Fibroblast of skin of left quadriceps (primary cell): ENCODE results near the gene FOSB.
"Not testable (repeated sequence)": the region's sequence is repeated elsewhere in the genome, so short reads cannot be mapped to it uniquely, and the experiment has no call there.

Experiments used
- DNase-seq, 2 experiments: peaks; one replicate each; pipeline ENCODE4 v3.0.0-alpha.2; 2013; ENCODE audit warnings: low read depth in 2 of 2

FOSB gene

DNA sequence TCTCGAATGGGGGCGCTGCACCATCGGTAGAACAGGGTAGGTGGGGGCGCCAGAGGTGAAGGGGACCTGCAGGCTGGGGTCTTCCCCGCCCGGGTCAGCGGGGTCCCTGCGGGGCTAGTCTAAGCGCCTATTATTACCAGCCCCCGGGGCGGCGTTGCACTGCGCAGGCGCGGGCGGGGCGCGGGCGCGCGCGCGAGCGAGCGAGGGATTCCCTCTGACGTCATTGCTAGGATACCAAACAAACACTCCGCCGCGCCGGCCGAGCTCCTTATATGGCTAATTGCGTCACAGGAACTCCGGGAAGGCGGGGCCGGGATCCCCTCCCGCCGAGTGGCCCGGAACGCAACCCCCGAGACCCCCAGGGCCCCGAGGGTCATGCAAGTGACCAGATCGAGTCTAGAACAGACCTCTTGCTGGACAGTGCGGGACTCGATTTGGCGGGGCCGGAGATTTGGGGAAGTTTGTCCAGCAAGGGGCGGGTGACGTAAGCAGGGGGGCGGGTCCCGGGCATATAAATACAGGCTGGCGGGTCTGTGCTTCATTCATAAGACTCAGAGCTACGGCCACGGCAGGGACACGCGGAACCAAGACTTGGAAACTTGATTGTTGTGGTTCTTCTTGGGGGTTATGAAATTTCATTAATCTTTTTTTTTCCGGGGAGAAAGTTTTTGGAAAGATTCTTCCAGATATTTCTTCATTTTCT, at the start of gene FOSB:
Gene FOSB, plus strand, starts transcription at position 541 of the 703 bp plus-strand sequence. CDS start 591 bp downstream, outside the sequence.
- peak; percentile 90 to 91 for DNase-seq

DNA sequence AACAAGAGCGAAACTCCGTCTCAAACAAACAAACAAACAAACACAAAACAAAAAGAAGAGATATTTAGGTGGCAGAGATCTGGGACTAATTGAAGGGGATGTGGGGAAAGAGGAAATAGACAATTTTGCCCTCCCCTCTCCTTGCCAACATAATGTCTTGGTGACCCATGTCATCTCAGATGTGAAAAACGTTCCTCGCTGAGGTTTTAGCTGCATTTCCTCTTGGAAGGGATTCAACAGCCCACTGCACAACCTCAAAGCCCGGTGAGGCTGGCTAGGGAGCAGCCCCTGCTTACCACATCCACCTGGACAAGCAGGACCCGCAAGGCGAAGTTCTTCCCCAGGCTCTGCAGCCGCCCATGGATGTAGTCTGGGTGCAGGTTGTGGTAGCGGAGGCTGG, 49.0 kb upstream of the FOSB start:
- no peak for DNase-seq

DNA sequence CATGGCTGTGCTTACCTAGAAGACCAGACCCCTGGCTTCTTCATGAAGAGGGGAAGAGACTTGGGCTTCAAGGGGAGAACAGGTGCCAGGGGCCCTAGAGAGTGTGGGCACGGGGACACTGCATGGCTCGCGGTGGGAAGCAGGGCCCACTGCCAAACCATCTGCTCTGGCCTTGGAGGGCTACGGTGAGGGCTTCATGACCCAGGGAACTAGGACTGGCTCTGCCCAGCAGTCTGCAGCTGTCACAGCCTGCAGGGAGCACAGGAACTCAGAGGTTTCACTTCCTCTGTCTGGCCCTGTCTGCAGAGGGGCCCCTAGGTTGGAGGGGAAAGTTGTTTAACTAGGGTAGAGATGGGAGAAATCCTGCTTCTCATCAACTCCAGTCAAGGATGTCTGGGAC, 48.4 kb upstream of the FOSB start:
- DNase-seq, result no peak

DNA sequence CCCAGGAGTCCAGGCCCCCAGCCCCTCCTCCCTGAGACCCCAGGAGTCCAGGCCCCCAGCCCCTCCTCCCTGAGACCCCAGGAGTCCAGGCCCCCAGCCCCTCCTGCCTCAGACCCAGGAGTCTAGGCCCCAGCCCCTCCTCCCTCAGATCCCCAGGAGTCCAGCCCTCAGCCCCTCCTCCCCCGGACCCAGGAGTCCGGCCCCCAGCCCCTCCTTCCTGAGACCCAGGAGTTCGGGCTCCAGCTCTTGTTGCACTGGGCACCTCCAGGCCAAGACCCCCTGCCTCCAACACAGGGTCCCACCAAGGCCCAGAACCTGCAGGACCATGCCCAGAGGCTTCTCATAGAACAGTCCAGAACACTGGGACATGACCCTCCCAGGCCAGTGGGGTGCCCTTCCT, 47.9 kb upstream of the FOSB start:
- no peak for DNase-seq

DNA sequence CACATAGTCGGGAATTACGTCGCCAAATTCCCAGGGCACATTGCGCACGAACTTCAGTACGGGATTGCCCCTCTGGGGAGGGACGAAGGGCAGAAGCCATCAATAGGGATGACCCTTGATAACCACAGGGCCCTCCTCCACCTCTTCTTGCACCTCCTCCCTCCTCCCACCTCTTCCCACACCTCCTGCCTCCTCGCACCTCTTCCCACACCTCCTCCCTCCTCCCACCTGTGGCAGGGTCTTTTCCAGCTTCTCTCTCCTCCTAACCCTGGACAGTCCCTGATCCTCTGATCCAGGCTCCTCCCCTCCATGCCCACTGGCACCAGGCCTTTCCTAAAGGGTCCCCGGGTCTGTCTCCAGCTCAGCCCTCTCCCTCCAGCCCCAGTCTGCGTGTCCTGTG, 47.4 kb upstream of the FOSB start:
- no peak for DNase-seq

DNA sequence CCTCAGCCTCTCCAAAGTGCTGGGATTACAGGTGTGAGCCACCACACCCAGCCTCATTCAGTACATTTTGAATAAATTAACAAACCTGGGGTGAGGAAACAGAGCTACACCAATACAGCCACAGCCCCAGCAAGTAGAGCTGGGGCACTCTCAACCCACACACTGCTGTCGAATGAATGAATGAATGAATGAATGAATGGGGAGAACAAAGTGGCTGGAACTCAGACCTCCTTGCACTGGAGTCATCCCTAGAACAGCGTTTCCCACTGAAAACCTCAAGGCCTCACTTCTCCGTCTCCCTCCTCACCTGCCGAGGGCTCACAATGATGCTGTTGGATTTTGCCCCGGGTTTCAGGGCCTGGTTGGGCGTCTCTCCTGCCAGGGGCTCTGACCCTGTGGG, 46.9 kb upstream of the FOSB start:
- no peak for DNase-seq

DNA sequence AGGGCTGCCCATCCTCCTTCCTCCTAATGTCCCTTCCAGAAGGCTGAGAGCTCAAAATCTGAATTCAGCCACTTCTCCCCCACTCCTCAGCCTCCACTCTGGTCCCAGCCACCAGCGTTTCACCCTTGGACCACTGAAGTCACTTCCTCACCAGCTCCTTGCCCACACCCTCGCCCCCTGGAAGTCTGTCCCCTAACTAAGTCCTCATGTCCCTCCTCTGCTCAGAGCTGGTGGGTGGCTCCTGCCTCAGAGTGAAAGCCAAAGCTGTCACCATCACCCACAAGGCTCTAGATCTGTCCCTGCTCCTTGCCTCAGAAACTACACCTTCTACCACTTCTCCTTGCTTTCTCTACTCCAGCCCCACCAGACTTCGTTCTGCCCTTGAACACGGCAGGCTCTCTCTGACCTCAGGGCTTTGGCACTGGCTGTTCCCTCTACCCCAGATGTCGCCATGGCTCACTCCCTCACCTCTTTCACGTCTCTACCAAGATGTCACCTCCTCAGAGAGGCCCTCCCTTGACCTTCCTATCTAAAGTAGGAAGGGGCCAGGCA, 45.8 kb upstream of the FOSB start:
- no peak for DNase-seq

DNA sequence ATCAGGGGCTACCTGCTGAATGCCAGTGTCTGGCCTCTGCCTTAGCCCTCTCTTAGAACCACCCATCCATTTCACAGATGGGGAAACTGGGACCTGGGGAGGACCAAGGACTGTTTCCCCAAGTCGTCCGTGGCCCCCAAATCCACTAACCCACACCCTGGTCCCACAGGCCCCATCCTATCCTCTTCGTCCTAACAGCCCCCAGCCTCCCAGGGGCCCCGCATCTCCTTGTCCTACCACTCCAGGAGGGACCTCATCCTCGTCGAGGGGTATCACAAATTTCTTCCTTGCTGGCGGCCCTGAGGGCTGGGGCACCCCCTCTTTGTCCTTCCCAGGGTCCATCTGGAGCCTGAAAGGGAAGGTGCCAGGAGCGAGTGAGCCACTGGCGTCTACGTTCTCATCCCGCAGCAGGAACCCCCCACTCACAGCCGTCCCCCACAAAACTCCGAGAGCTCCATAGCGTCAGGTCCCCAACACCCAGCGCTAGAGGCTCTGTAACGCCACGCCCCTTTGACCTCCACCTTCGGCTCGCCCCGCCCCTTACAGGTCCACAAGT, 44.7 kb upstream of the FOSB start:
- no peak for DNase-seq

DNA sequence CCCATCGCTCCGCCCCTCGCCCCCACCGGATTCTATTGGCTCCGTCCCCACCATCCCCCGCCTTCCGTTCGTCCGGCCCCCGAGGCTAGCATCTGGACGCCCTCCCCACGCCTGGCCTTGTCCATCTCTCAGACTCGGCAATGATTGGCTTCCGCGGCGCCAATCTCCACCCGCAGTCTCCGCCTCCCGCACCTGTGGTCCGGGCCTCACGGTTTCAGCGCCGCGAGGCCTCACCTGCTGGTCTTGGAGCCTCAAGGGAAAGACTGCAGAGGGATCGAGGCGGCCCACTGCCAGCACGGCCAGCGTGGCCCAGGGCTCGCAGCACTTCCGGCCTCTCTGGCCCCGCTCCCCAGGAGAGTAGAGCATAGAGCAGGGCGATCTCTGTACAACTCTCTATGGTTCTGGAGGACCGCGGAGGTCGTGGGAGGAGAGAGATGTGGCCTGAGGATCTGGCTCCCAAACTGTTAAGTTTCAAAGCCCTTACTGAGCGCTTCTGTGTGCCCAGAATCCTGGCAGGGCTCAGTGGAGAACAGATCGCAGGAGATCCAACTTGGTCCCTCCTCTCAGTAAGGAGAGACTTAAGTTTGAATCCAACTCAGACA, 44.1 kb upstream of the FOSB start, which contains the start of gene ERCC1:
Gene ERCC1, minus strand, starts transcription at position 329 of the 602 bp plus-strand sequence. CDS start 543 bp downstream, outside the sequence.
- DNase-seq, result peak; percentile 83 to 85

DNA sequence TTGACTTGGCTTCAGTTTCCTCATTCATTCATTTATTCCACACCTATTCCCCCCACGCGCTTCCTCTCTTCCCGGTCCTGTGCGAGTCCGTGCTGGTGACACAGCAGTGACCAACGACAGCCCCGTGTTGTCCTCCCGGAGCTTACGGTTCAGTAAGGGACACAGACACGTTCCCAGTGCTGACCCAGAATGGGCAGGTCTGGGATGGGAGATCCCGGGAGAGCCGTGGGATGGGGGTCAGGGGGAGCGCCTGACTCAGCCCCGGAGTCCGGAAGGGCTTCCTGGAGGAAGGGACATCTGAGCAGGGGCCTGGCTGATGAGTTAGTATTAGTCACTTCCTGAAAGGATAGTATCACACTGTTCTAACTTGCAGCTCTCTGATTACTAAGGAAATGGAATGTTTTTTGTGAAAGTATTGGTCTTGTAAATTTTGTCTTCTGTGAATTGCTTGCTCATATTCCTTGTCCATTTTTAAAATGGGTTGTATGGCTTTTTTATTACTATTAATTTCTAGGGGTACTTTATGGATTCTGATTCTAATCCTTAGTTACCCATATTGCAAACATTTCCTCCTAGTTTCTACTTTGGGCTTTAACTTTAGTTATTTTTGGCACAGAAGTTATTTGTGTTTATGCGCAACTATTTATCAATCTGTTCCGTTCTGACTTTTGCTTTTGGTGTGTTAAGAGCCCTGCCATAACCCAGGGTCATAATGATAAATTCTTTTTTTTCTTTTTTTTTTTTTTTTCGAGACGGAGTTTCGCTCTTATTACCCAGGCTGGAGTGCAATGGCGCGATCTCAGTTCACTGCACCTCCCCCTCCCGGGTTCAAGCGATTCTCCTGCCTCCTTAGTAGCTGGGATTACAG, 43.4 kb upstream of the FOSB start:
- peak in 1 of 2 experiments; percentile 77 for DNase-seq

DNA sequence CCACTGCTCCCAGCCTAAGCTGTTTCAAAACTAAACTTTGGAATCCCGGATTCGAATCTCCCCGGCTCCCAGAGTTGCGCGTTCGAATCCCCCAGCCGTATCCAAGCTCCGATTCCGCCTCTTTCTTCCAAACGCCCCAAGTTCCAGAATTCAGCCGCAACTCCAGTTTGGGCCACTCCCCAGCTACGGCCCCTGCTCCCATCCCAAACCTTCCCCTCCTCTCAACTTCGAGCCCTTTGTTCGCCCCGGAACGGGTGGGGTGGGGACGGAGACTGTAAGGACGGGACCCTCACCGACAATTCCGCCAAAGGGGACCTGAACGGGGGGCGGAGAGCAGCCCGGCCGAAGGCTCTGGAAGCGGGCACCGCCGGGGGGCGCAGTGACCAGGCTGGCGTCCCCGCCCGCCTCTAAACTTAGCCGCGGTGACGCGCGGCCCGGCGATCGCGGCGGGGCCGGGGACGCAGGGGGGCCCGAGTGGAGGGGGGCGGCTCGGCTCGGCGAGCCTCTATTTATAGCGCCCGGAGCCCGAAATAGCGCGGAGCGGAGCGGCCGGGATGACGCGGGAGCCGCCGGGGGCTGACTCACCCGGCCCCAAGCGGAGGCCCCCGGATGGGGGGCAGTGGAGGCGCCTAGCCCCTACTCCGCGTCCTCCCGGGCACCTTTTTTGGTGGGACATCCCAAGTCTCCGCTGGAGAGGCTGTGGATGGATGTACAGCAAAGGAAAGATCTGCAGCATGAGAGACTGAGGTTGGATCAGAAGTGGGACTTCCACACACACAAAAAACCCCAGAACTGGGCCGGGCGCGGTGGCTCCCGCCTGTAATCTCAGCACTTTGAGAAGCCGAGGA, 39.2 kb upstream of the FOSB start:
- DNase-seq, result no peak

DNA sequence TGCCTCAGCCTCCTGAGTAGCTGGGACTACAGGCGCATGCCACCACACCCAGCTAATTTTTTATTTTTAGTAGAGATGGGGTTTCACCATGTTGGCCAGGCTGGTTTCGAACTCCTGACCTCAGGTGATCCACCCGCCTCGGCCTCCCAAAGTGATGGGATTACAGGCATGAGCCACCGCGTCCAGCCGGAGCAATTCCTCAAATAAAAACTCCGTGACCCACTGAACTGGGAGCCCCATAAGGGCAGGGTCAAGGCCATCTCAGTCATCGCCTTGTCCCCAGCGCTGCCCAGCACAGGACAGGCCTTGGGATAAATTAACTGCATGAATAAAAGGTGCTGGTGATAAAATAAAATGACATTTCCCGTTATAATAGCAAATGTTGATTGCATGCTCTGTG, 37.9 kb upstream of the FOSB start:
- not testable (repeated sequence) for DNase-seq

DNA sequence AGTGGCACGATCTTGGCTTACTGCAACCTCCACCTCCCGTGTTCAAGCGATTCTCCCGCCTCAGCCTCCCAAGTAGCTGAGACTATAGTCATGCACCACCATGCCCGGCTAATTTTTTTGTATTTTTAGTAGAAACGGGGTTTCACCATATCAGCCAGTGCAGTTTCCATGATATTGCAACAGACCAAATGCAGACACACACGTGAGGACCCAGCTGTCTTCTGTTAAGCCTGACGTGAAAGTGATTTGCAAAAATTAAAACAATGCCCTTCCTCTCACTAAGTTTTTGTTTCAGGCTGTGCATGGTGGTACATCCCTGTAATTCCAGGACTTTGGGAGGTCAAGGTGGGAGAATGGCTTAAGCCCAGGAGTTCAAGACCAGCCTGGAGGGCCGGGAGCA, 36.8 kb upstream of the FOSB start:
- peak in 1 of 2 experiments; percentile 54 for DNase-seq

DNA sequence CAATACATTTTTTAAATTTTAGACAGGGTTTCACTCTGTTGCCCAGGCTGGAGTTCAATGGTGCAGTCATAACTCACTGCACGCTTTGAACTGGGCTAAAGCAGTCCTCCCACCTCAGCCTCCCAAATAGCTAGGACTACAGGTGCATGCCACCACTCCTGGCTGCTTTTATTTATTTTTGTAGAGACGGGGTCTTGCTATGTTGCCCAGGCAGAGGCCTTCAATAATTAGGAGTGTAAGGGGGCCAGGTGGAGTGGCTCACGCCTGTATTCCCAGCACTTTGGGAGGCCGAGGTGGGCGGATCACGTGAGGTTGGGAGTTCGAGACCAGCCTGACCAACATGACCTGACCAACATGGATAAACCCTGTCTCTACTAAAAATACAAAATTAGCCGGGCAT, 35.3 kb upstream of the FOSB start:
- not testable (repeated sequence) for DNase-seq

DNA sequence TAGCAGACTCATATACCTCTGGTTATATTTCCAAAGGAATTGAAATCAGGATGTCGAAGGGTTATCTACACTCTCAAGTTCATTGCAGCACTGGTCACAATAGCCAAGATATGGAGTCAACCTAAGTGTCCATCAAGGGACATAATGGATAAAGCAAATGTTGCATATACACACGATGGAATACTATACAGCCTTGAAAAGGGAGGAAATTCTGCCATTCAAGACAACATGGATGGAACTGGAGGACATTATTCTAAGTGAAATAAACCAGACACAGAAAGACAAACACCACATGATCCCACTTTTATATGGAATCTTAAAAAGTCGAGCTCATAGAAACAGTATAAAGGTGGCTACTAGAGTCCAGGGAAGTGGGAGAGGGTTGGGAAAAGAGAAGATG, 30.5 kb upstream of the FOSB start:
- DNase-seq, result no peak

DNA sequence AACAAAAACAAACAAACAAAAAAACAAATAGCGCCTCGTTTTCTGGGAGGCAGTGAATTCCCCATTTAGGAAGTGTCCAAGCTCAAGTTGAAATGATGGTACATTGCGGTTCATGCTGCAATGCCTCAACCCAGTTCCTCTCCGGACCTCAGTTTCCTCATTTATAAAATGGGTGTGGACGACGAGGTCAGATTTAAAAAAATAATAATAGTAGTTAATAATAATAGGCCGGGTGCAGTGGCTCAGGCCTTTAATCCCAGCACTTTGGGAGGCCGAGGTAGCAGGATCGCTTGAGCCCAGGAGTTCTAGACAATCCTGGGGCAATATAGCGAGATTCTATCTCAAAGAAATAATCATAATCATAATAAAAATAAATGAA, 28.6 kb upstream of the FOSB start:
- DNase-seq, result no peak

DNA sequence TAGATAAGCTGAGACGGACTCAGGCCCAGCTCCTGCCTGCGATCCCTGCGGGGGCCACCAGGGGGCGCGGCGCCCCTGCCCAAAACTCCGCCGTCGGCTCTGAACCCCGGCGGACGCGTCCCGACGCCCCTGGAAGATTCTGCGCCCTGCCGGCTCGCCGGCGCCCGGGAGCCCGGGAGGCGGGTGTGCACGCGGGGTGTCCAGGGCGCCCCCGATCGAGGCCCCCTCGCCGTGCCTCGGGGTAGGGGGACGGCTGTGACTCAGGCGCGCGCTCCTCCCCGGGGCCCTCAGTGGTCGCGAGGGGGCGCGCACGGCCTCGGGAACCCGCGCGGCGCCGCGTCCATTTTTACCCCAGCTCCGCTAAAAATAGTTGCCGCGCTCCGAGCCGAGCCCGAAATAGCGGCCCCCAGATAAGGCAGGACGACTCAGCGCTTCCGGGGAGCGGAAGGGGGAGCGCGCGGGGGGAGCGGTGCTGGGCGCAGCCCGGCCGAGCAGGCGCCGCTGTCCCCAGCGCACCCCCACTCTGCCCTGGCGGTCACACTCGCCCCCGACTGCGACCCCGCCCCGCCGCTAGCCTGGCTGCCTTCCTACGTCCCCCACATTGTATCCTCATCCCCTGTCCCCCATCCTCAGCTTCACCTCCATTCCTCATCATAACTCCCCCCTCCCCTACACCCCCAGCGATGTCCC, 28.1 kb upstream of the FOSB start:
- DNase-seq, result peak; percentile 71 to 73

DNA sequence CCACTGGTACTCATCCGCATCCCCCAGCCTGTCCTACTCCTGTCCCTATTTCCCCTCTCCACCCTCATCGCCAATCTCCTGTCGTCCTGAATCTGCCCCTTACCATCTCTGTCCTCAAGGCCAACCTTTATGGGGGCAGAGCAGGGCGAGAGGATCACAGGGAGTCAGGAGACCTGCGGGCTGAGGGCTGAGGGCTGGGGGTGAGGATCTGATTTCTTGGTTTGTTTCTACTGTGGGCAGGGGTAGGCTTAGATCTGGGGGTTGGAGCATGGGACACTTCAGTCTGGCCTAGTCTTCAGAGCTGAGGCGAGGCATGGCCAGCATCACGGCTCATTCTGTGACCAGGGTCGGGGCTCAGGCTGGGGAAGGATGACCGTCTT, 27.5 kb upstream of the FOSB start:
- DNase-seq, result no peak

DNA sequence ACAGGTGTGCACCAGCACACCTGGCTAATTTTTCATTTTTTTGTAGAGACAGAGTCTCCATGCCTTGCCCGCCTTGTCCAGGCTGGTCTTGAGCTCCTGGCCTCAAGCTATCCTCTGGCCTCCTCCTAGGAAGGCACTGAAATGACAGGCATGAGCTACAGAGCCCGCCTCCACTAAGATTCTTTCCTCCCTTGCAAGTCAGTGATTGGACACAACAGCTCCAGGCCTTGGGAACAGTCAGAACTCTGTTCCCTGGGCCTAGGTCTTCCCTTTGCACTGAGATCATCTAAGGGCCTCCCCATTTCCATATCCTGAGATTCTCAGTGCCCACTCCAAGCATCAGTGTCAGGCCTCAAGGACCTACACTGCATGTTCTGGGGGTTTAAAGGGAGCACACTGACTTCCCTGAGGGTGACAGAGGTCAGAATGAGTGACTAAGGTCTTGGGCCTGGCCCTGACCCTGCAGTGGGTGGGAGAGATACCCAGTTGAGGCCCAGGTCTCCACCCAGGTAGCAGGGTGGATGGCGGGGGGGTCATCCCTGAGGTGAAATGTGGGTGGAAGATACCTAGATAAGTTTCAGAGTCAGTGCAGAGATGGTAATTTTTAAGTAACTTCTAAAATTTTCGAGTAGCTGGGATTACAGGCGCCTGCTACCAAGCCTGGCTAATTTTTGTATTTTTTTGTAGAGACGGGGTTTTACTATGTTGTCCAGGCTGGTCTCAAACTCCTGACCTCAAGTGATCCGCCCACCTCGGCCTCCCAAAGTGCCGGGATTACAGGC, 26.7 kb upstream of the FOSB start:
- no peak for DNase-seq

DNA sequence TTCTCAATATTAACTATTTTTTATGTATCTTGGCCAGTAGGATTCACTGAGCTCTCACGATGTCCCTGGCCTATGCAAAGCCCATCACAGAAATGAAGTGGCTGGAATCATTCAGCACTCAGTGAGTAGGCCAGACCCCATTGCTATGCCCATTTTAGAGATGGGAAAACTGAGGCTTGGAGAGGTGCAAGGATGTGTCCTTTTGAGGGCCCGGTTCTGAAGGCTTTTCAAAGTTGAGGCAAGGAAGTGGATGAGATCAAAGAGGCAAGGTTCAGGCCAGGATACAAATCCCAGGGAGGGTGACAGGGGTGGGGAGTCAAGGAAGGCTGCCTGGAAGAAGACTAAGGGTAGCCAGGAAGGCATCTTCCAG, 25.4 kb upstream of the FOSB start:
- DNase-seq, result no peak
